ENCODE data around the gene AARSD1. TPM values are rescaled to one million over a fixed set of nuclear protein-coding genes. Genes with fewer than 3 reads are reported as not detected.

Gene AARSD1
- total and polyA plus RNA-seq, 2 donors (not counting 3 experiments of a cell fraction or from before 2014, with no cell fraction given) = 42.8 to 53.2 TPM

DNA sequence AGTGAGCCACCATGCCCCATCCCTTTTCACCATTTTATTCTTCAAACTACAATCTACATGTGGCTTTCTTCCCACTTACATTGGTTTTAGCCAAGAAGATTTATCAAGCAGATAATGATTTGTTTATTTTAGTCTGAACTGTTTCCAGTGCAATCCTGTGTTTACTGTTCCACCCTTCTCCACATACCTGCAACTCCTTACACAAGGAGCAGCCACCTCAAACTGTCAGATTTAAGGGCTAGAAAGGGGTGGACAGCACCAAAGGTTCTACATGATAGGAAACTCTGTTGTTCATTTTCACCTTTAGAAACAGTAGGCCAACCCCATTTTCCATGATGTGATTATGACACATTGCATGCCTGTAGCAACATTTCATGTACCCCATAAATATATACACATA, 18.0 kb upstream of the AARSD1 start:
- Histone ChIP-seq H3K27ac (ENCODE audit: insufficient read depth, low read depth, low read length) (no peak overlapping the region), H3K36me3 (ENCODE audit: control insufficient read depth in 2 of 2, extremely low read depth in 1 of 2, insufficient read depth in 2 of 2, low read length in 2 of 2) (peaks cover 2 to 3% of the 10 kb centered on the region in 2 experiments), H3K4me3 (replicated peaks in 1 of 3; ENCODE audit: insufficient read depth in 1 of 3, low read depth in 1 of 3, low read length in 3 of 3) (no peak overlapping the region), H3K9me3 (replicated peaks; ENCODE audit: control insufficient read depth, insufficient read depth, low read length) (no peaks in the 10 kb centered on the region), H3K9ac (replicated peaks; ENCODE audit: extremely low read depth, insufficient read depth, low read length) (no peak overlapping the region), H3K27me3 (ENCODE audit: control insufficient read depth in 2 of 2, insufficient read depth in 2 of 2, low read length in 2 of 2) (no peaks in the 10 kb centered on the region), H3K79me2 (ENCODE audit: control insufficient read depth, insufficient read depth, low read length) (peaks cover 16% of the 10 kb centered on the region), H3K4me1 (ENCODE audit: control insufficient read depth, extremely low read depth, insufficient read depth, low read length) (peaks cover 23% of the 10 kb centered on the region), H3K4me2 (ENCODE audit: insufficient read depth, low read length) (no peak overlapping the region), H3K9me1 (replicated peaks; ENCODE audit: control insufficient read depth, extremely low read depth, insufficient read depth, low read length) (no peaks in the 10 kb centered on the region), H2AFZ (ENCODE audit: low read depth, low read length) (no peak overlapping the region), H4K20me1 (replicated peaks; ENCODE audit: control insufficient read depth, extremely low read depth, insufficient read depth, low read length) (no peaks in the 10 kb centered on the region)
- FAIRE-seq = no peak
- no peak for TF ChIP-seq POLR2AphosphoS5 (IDR thresholded peaks at IDR 0.05; ENCODE audit: insufficient read depth, low read depth, low read length)
- no peak for TF ChIP-seq EZH2 (IDR thresholded peaks at IDR 0.05; ENCODE audit: borderline replicate concordance, low read depth, low read length, severe bottlenecking)
- CTCF ChIA-PET = interaction anchor here (0.7 to 1.2 kb wide), 2 partner anchors 14 to 49 kb away, joined by 3 read pairs; no protein-coding TSS in a partner anchor
- intact Hi-C loops (cut with micrococcal nuclease) = no loop called here
- dilution Hi-C loops (cut with MboI; ENCODE audit: extremely low pct_ligation_motif_present, low sequenced_read_pairs) = no loop called here
- BruUV-seq (replicated peaks) = TSS peak; percentile 8
- POLR2A ChIA-PET = no interaction called here
- DNase-seq (ENCODE audit: low read depth, low spot score) = no peak

DNA sequence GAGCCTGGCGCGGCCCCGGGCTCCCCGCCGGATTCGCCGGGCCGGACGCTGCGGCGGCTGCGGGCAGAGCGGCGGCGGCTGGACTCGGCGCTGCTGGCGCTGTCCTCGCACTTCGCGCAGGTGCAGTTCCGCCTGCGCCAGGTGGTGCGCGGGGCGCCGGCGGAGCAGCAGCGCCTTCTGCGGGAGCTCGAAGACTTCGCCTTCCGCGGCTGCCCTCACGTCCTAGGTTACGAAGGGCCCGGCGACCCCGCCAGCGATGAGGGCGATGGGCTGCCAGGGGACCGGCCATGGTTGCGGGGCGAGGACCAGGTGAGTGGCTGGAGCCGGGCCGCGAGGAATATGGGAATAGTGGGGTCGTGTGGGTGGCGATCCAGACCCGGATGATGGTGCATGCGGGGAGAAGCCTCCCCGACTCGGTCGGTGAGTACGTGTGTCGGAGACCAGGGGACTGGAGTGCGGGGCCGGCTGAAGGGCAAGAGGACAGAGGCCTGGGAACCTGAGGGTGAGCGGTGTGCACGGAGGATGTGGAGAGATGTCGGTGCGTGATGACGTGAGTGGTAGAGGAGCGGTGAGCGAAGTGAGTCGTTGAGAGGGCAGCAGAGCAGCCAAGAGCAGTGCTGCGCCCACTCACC, 16.6 kb upstream of the AARSD1 start:
- dilution Hi-C loops (cut with MboI; ENCODE audit: extremely low pct_ligation_motif_present, low sequenced_read_pairs) (no loop called here), intact Hi-C loops (cut with micrococcal nuclease) (loop anchor here (1.0 to 2.0 kb wide), 2 partner anchors 17 to 18 kb away; partner anchors contain the start of genes AARSD1 and RPL27)
- H3K9ac ChIP-seq (replicated peaks; ENCODE audit: extremely low read depth, insufficient read depth, low read length) = peak overlapping the region; percentile 42
- peaks cover 16% of the 10 kb centered on the region for H3K79me2 ChIP-seq (ENCODE audit: control insufficient read depth, insufficient read depth, low read length)
- TF ChIP-seq, protein P1, sequence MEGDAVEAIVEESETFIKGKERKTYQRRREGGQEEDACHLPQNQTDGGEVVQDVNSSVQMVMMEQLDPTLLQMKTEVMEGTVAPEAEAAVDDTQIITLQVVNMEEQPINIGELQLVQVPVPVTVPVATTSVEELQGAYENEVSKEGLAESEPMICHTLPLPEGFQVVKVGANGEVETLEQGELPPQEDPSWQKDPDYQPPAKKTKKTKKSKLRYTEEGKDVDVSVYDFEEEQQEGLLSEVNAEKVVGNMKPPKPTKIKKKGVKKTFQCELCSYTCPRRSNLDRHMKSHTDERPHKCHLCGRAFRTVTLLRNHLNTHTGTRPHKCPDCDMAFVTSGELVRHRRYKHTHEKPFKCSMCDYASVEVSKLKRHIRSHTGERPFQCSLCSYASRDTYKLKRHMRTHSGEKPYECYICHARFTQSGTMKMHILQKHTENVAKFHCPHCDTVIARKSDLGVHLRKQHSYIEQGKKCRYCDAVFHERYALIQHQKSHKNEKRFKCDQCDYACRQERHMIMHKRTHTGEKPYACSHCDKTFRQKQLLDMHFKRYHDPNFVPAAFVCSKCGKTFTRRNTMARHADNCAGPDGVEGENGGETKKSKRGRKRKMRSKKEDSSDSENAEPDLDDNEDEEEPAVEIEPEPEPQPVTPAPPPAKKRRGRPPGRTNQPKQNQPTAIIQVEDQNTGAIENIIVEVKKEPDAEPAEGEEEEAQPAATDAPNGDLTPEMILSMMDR (IDR thresholded peaks at IDR 0.05; ENCODE audit: extremely low read depth in 1 of 2, insufficient read depth in 1 of 2, low read depth in 1 of 2, low read length in 2 of 2) = no peak
- TF ChIP-seq, protein P2, sequence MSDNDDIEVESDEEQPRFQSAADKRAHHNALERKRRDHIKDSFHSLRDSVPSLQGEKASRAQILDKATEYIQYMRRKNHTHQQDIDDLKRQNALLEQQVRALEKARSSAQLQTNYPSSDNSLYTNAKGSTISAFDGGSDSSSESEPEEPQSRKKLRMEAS (IDR thresholded peaks at IDR 0.05; ENCODE audit: insufficient read depth, insufficient read length) = no peak
- no peak for TF ChIP-seq EZH2 (IDR thresholded peaks at IDR 0.05; ENCODE audit: borderline replicate concordance, low read depth, low read length, severe bottlenecking)
- TF ChIP-seq POLR2A (IDR thresholded peaks at IDR 0.05; ENCODE audit: low read depth, low read length) = no peak
- H3K4me2 ChIP-seq (ENCODE audit: insufficient read depth, low read length) = peak overlapping the region; percentile 32
- BruUV-seq (replicated peaks) = no TSS peak
- FAIRE-seq (peak; percentile 82), DNase-seq (ENCODE audit: low read depth, low spot score) (peak; percentile 47)
- H3K27me3 ChIP-seq (ENCODE audit: control insufficient read depth in 2 of 2, insufficient read depth in 2 of 2, low read length in 2 of 2) = no peaks in the 10 kb centered on the region
- no peaks in the 10 kb centered on the region for H3K9me1 ChIP-seq (replicated peaks; ENCODE audit: control insufficient read depth, extremely low read depth, insufficient read depth, low read length)
- no peaks in the 10 kb centered on the region for H4K20me1 ChIP-seq (replicated peaks; ENCODE audit: control insufficient read depth, extremely low read depth, insufficient read depth, low read length)
- H3K27ac ChIP-seq (ENCODE audit: insufficient read depth, low read depth, low read length) = peak overlapping the region; percentile 1
- H3K36me3 ChIP-seq (ENCODE audit: control insufficient read depth in 2 of 2, extremely low read depth in 1 of 2, insufficient read depth in 2 of 2, low read length in 2 of 2) = no peaks in the 10 kb centered on the region
- ChIA-PET CTCF (interaction anchor here (2.2 kb wide), 1 partner anchor 17 kb away, joined by 15 read pairs; the partner anchor contains the start of gene RPL27), POLR2A (no interaction called here)
- H3K4me3 ChIP-seq (replicated peaks in 1 of 3; ENCODE audit: insufficient read depth in 1 of 3, low read depth in 1 of 3, low read length in 3 of 3) = peak overlapping the region; percentile 10 to 88 (median 11)
- no peaks in the 10 kb centered on the region for H3K9me3 ChIP-seq (replicated peaks; ENCODE audit: control insufficient read depth, insufficient read depth, low read length)
- H2AFZ ChIP-seq (ENCODE audit: low read depth, low read length) = peak overlapping the region; percentile 70
- peaks cover 23% of the 10 kb centered on the region for H3K4me1 ChIP-seq (ENCODE audit: control insufficient read depth, extremely low read depth, insufficient read depth, low read length)

Data from endothelial cell of umbilical vein (primary cell).